GM21526 (cell line): Measurements from ENCODE around the gene PNPO.

Experiments
- ATAC-seq: cut with Tn5 transposase; IDR thresholded peaks from one replicate; pipeline ENCODE4 v1.9.1; 2021; ENCODE audit warnings: moderate library complexity; ENCODE audit not compliant: unreplicated experiment, low FRiP score

Gene PNPO

GRCh38 chr17:47948706-47949196 lies 7.4 kb downstream of the PNPO start:
- ATAC-seq, result no peak

- ATAC-seq, result no peak
These were observed 7.9 kb downstream of the PNPO start for GRCh38 chr17:47949197-47949759.

- no peak for ATAC-seq
These were observed 8.6 kb downstream of the PNPO start for GRCh38 chr17:47949946-47950345.

GRCh38 chr17:47950448-47950847 lies 9.1 kb downstream of the PNPO start:
- no peak for ATAC-seq

GRCh38 chr17:47952171-47953021 lies 11.0 kb downstream of the PNPO start:
- no peak for ATAC-seq

GRCh38 chr17:47953909-47954308 lies 12.5 kb downstream of the PNPO start:
- no peak for ATAC-seq

- no peak for ATAC-seq
These were observed 14.4 kb downstream of the PNPO start for GRCh38 chr17:47955497-47956461.

GRCh38 chr17:47956791-47957590 lies 15.6 kb downstream of the PNPO start:
- ATAC-seq, result no peak

GRCh38 chr17:47957591-47958490 lies 16.5 kb downstream of the PNPO start, which contains the start of gene PRR15L:
Gene PRR15L (minus strand): TSS chr17:47957883. CDS start chr17:47953234, 4,649 bp downstream.
- no peak for ATAC-seq

GRCh38 chr17:47959825-47960655 lies 18.7 kb downstream of the PNPO start:
- ATAC-seq, result no peak

- ATAC-seq, result no peak
These were observed 20.0 kb downstream of the PNPO start for GRCh38 chr17:47961406-47961805.

GRCh38 chr17:47962901-47963300 lies 21.5 kb downstream of the PNPO start:
- ATAC-seq, result no peak

- no peak for ATAC-seq
These were observed 23.5 kb downstream of the PNPO start for GRCh38 chr17:47964856-47965255.

- ATAC-seq, result no peak
These were observed 24.7 kb downstream of the PNPO start for GRCh38 chr17:47966079-47966519.

- no peak for ATAC-seq
These were observed 26.4 kb downstream of the PNPO start for GRCh38 chr17:47967607-47968252.

- ATAC-seq, result no peak
These were observed 27.5 kb downstream of the PNPO start for GRCh38 chr17:47968836-47969235.

- ATAC-seq, result no peak
These were observed 28.8 kb downstream of the PNPO start for GRCh38 chr17:47969930-47970724.
